GM19023 (cell line): ENCODE results near the gene KDM3B.
"Not testable (repeated sequence)": the region's sequence is repeated elsewhere in the genome, so short reads cannot be mapped to it uniquely, and the experiment has no call there.

ENCODE experiments used
- ATAC-seq: cut with Tn5 transposase; IDR thresholded peaks from one replicate; pipeline ENCODE4 v1.9.1; 2021; ENCODE audit warnings: mild to moderate bottlenecking, moderate library complexity; ENCODE audit not compliant: unreplicated experiment

The KDM3B gene

DNA sequence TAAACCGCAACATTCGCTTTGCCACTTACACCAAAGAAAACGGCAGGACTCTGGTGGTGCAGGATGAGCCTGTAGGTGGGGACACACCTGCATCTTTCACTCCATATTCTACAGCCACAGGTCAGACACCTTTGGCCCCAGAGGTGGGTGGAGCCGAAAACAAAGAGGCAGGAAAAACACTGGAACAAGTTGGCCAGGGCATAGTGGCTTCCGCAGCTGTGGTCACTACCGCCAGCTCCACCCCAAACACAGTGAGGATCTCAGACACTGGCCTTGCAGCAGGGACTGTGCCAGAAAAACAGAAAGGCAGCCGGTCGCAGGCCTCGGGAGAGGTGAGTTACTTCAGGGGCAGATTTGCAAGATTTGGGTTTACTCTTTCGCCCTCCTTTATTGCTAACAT is 33.8 kb downstream of the KDM3B start:
- no peak for ATAC-seq

DNA sequence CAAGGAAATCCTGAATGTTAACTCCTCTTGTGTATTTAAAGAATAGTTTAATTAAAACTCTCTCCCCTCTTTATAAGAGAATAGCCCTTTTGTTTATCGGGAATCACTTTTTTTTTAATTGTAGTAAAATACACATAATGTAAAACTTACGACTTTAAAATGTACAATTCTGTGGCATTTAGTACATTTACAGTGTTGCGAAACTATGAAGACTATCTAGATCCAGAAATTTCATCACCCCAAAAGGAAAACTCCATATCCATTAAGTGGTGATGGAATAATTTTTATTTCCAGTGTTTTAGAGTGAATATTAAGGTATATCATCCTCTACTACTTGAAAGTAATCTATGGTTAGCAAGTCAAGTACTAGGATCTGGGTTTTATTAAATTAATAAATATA is 36.8 kb downstream of the KDM3B start:
- ATAC-seq: no peak

DNA sequence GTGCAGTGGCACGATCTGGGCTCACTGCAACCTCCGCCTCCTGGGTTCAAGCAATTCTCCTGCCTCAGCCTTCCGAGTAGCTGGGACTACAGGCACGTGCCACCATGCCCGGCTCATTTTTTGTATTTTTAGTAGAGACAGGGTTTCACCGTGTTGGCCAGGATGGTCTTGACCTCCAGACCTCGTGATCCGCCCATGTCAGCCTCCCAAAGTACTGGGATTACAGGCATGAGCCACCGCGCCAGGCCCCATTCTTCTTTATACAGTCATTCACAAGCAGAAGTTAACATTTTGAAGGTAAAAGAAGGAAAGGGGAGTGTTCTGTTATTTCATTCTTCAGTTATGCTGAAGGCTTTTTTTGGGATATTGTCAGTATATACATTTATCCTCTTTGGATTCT is 37.4 kb downstream of the KDM3B start:
- not testable (repeated sequence) for ATAC-seq

DNA sequence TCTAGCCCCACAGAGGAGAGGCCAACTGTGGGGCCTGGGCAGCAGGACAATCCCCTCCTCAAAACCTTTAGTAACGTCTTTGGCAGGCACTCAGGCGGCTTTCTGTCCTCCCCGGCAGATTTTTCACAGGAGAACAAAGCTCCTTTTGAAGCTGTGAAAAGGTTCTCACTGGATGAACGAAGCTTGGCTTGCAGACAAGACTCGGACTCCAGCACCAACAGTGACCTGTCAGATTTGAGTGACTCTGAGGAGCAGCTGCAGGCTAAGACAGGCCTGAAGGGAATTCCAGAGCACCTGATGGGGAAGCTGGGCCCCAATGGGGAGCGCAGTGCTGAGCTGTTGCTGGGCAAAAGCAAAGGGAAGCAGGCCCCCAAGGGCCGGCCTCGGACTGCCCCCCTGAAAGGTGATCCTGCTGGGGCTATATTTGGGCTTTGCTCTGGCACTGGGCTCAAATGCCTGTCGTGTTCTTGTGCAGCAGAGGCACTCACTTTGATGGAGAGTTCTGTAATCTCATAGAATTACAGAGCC is 39.4 kb downstream of the KDM3B start:
- ATAC-seq: no peak

DNA sequence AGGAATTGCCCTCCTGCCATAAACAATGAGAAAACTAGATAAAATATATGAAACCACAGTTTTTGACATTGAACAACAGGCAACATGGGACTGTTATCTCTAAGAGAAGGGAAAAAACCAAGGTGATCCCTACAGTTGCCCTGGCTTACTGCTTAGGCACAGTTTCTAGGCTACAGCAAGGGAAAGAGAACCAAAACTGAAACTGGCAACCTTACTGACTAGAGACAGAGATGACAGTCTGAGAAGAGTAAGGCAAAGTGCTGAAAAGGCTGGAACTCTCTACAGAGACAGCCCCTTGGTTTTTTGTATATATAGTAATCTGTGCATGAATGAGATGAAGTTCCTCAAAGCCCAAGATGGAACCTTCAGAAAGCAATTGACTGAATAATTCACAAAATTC is 50.2 kb downstream of the KDM3B start:
- ATAC-seq: no peak

DNA sequence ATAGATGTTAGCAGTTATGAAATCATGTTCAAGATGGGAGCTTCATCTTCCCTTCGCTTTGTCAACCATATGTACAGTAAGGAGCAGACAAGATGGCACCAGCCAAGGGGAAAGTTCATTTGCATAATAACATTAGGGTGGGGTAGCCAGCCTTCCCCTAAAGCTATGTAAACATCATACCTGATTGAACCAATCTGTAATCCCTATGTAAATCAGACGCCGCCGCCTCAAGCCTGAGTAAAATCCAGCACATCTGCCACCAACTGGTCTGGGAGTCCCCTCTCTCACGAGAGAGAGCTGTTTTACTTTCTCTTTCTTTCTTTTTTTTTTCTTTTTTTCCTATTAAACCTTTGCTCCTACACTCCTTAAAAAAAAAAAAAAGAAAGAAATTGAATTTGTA is 55.5 kb downstream of the KDM3B start:
- peak; percentile 79 for ATAC-seq

DNA sequence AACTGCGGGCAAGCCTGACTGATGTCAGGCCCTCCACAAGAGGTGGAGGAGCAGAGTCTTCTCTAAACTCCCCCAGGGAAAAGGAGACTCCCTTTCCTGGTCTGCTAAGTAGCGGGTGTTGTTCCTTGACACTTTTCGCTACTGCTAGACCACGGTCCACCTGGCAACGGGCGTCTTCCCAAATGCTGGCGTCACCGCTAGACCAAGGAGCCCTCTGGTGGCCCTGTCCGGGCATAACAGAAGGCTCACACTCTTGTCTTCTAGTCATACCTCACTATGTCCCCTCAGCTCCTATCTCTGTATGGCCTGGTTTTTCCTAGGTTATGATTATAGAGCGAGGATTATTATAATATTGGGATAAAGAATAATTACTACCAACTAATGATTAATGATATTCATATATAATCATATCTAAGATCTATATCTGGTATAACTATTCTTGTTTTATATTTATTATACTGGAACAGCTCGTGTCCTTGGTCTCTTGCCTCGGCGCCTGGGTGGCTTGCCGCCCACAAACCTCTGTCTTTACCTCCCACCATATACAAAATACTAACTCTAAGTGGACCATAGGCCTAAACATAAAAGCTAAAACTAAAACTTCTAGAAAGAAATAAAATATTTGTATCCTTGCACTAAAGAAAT is 58.6 kb downstream of the KDM3B start:
- not testable (repeated sequence) for ATAC-seq

DNA sequence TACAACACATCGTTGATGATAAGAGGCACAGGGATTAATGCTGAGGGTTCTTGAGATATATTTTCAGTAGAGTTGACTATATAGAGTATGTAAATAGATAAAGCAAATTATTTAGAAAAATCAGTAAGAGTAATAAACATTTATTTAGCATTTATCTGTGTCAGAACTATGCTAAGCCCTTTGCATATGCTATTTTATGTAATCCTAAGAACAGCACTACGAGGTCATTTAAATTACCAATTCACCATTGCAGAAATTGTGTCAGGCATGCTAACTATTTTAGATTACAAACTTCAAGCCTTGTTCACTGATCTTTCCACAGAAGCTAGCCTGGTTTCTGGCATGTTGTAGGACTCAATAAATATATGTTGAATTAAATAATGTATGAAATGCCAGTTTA is 66.0 kb downstream of the KDM3B start:
- no peak for ATAC-seq

DNA sequence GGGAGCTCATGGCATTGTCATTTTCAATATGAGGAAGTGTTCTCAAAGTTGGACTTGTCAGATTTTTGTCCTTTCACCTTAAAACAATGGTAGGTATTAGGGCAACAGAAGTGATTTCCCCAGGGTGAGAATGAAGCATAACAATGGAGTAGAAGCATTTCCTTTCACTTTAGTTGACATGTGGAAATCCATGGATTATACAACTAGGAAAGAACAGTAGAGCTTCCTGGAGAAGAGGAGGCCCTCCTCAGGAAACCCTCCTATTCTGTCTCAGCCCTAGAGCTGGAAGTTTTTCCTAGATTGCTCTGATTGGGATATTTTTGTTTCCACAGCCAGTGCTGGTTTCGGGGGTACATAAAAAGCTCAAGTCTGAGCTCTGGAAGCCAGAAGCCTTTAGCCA is 72.6 kb downstream of the KDM3B start:
- ATAC-seq: no peak

DNA sequence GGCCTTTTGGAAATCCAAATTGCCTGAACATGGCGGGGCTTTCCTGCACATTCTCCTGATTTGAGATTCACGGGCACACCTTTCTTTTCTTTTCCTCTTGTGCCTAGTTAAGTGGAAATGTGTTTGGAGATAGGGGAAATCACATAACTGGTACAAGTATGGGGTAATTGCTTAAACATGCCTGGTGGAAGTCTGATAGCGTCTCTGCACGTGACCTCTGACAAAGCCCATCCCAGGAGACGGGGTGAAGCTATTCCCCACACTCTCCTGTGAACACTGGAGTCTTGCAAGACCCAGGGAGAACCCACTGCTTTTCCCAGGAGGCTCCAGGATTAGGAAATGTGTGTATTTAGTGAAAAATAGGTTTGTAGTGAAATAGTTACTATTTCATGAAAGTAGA is 83.5 kb downstream of the KDM3B start:
- ATAC-seq: no peak

DNA sequence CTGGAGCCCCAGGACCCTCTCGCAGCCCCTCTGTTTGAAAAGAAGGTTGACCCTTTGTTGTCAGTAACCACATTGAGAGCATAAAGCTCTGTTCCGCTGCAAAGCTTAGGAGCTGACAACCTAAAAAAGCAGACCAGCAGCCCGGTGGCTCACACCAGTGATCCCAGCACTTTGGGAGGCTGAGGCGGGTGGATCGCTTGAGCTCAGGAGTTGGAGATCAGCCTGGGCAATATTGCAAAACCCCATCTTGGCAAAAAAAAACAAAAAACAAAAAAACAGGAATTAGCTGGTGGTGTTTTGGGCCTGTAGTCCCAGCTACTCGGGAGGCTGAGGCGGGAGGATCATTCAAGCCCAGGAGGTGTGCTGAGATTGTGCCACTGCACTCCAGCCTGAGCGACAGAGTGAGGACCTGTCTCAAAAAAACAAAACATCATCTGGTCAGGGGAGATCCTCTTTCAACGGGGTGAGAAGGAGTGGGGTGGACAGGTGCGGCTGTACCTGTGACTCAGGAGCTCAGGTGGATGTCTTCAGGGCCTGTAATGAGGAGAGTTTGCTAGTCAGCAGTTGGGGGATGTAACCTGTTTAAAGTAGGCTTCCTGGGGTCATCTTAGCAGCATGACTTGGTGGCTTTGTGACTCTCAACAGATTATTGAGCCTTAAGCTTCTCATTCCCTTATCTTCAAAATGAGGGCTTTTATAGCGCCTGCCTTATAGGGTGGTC is 85.7 kb downstream of the KDM3B start:
- no peak for ATAC-seq

DNA sequence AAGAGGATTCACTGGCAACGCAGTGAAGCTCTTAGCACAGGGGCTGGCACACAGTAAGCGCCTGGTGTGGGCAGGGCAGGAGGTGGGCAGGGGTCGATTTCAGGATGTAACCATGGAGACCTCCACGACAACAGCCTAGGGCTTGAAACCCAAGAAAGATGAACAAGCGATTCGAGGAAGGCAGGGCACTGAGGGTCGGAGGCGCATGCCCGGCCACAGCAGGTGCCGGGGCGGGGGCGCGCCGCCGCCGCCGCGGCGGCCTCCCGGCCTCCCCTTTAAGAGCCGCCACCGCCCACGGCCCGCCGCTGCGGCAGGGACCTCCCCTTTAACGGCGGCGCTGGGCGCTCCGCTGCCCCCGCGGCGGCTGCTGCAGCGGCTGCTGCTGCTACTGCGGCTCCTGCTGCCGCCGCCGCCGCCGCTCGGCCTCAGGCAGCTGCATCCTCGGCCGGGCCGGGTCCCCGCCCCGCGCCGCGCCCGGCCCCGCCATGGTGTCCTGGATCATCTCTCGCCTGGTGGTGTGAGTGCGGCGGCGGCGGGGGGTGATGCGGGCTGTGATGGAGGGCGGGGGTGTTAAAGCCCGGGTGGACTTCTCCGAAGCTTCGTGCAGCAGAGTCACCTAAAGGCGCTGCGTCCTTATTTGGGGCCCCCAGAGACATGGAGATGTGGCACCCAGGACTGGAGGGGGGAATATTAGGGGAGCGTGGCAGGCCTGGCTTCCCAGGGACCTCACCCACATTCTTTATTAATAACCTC is 86.4 kb downstream of the KDM3B start, which contains the start of gene REEP2:
Gene REEP2 (plus strand): TSS at position 334 of the 753 bp plus-strand sequence. CDS start 152 bp downstream, at position 486.
- ATAC-seq: peak; percentile 82

DNA sequence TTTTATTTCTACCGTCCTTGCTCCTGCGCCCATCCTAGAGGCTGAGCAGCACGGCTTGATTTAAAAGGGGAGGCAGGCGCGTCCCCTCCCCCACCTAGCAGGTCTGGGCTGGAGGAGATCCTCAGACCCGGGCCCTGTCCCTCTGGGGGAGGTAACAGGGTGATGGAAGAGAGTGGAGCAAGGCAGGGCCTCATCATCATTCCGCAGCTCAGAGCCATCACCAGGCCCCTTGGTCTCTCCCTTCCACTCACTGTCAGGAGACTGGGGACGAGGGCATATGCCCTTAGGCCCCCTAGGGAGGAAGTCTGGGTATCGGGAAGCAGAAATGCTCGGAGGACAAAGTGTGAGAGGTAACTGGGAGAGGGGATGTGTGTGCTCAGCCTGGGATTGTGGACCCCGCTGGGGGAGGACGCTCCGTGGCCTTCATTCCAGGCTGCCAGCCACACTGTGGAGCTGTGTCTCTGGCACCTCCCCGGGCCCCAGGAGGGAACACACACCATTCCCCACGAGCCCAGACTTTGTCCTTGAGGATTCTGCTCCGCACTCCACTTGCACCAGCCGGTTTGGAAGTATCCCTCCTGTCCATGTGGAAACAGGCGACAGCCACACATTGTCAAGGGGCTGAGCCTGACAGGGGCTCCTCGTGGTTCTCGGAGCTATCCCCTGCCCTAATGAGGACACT is 87.1 kb downstream of the KDM3B start:
- ATAC-seq: no peak

DNA sequence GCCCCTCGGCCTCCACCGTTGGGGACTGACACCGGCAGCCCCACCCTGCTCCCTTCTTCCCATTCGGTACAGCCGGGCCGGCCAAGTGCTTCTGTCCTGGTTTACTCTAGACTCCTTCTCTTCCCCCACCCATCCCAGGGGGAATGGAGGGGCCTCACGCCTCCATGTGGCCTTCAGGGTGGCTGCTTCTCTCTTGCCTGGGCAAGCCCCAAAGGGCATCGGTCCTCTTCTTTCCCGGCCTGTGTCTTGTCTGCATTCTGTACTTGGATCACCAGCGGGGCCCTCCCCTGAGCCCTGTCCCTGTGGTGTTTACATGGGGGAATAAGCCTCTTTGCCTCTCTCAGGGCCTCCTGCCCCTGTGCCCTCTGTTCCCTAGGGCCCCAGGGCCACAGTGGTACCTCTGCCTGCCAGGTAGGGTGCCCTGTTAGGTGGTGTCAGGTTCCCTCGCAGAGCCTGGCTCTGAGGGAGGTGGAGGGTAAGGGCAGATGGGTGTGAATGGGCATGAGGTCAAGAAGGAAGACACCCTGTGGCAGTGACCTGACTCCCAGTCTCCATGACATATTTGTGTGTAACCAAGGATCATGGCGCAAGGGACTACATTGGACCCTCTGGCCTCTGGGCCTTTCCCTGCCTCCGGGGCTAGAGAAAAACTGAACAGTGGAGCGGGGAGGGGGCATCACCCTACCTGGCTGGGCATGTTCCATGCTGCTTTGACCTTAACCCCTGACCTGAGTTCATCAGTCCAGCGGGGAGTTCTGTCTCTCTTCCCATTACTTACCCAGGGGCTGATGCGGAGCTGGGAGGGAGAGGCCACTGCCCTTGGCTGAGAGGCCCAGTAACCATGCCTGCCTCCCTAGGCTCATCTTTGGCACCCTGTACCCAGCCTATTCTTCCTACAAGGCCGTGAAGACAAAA is 87.9 kb downstream of the KDM3B start:
- no peak for ATAC-seq

DNA sequence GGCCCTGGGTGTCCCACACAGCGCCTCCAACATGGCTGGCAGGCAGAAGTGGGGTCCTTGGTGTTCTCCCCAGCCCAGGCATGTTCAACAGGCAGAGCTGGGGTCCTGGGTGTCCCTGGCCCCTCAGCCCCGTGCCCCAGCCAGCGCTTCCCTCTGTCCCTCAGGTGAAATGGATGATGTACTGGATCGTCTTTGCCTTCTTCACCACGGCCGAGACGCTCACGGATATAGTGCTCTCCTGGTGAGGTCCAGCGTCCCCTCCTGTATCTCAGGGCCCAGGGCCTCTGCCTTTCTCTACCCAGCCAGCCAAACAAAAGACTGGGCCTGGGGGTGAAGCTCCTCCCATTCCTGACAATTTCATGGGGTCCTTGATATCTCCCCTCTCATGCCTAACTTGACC is 88.7 kb downstream of the KDM3B start:
- ATAC-seq: no peak

DNA sequence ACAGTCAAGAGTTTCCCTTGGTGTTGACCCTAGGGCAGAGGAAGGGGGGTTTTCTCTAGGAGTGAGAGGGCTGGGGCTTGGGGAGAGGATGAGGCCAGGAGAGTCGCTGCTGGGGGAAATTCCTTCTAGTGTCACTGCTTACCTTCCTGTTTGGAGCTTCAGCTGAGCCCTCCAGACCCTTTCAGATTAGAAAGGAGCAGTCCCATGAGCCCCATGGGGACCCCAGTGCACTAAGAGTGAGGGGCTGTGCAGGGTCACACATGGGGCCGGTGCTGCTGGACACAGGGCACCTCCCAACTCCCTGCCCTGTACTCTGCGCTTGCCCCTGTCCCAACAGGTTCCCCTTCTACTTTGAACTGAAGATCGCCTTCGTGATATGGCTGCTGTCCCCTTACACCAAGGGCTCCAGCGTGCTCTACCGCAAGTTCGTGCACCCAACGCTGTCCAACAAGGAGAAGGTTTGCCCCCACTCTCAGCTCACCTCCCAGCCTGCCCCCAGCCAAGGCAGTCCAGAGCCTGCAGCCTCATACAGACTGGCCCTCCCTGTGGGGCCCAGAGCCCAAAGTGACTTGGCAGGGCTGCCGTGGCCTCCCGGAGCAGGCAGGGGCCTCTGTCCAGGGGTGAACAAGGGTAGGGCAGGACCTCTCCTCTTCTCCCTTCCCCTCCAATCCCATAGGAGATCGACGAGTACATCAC is 91.7 kb downstream of the KDM3B start:
- no peak for ATAC-seq

DNA sequence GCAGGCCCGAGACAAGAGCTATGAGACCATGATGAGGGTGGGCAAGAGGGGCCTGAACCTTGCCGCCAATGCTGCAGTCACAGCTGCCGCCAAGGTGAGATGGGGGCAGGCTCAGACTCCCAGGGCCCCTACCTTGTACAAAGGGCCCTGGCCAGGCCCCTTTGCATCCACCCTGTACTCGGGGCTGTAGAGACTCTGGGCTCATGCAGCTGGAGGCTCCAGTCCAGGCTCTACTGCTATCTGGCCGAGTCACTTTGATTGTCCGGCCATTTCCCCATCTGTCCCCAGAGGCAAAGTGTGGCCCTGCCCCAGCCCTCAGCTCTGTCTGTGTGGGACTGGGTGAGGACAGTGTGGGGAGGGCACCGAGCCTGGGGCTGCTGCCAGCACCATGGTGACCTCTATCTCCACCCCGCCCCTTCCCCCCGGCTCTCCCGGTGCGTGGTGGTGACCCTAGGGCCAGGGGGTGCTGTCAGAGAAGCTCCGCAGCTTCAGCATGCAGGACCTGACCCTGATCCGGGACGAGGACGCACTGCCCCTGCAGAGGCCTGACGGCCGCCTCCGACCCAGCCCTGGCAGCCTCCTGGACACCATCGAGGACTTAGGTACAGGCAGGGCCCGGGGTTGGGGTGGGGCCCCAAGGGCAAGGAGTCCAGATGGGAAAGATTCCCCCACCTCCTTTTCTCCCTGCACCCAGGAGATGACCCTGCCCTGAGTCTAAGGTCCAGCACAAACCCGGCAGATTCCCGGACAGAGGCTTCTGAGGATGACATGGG is 92.5 kb downstream of the KDM3B start:
- ATAC-seq: no peak

DNA sequence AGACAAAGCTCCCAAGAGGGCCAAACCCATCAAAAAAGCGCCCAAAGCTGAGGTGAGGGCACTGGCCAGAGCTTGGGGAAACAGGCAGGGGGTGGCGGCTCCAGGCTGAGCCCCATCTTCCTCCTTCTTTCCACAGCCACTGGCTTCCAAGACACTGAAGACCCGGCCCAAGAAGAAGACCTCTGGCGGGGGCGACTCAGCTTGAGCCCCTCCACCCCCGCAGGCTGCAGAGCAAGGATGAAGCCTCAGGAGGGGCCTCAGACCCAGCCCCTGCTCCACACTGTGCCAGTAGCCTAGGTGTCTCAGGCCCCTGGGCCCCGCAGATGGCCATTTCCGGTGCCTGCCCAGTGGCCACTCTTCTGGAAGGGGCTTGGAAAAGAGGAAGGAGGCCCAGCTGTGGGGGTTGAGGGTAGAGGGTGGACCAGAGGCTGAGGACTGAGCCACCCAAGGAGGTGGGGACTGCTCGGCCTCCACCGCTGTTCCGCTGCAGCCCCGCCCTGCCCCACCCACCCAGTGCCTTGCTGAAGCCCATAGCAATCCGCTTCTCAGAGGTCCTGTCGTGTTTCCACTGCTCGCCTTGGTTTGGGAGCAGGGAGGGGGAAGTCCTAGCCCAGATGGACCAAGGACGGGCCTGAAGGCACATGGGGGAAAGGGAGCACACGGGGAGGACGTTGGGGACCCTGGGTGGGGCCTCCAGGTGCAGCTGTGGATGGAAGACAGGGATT is 93.2 kb downstream of the KDM3B start:
- ATAC-seq: no peak
